Measurements from ENCODE around the gene SERPINA3.

DNA sequence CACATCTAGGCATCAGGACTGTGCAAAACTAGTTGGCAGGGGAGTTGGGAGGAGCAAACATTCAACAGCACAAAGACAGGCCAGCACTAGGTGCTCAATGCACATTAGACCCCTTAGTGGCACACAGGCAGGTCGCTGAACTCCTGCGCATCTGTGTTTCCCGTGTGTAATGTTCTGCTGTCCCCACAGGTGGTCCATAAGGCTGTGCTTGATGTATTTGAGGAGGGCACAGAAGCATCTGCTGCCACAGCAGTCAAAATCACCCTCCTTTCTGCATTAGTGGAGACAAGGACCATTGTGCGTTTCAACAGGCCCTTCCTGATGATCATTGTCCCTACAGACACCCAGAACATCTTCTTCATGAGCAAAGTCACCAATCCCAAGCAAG lies 11.2 kb downstream of the SERPINA3 start:
- TF ChIP-seq POLR2AphosphoS5 (IDR thresholded peaks at IDR 0.05; ENCODE audit: low read depth, low read length): no peak
- TF ChIP-seq TAF1 (IDR thresholded peaks at IDR 0.05; ENCODE audit: borderline replicate concordance, insufficient read depth, low read length): no peak
- TF ChIP-seq FOXP2 (optimal IDR thresholded peaks at IDR 0.05; ENCODE audit: borderline replicate concordance, extremely low read depth, extremely low read length, insufficient read depth): no peak
- no peak for TF ChIP-seq SIN3A (IDR thresholded peaks at IDR 0.05; ENCODE audit: borderline replicate concordance, insufficient read depth, low read length)
